Skin epidermis (tissue), 12 donors: Measurements from ENCODE around the gene DEF6.

ENCODE experiments used
- H3K27ac ChIP-seq, 21 experiments: fragments of 200-600 bp; sonication (generic) in 11 of 21; one replicate each; pipeline ENCODE4 v1.5.0; 2020; ENCODE audit warnings: mild to moderate bottlenecking in 3 of 21, inconsistent platforms in 2 of 21, moderate library complexity in 2 of 21
- H3K4me3 ChIP-seq, 7 experiments: fragments of 200-600 bp; sonication (generic) in 2 of 7; one replicate each; pipeline ENCODE4 v1.5.0; 2020; ENCODE audit warnings: inconsistent platforms in 2 of 7, mild to moderate bottlenecking in 2 of 7, moderate library complexity in 1 of 7

DEF6 gene, protein sequence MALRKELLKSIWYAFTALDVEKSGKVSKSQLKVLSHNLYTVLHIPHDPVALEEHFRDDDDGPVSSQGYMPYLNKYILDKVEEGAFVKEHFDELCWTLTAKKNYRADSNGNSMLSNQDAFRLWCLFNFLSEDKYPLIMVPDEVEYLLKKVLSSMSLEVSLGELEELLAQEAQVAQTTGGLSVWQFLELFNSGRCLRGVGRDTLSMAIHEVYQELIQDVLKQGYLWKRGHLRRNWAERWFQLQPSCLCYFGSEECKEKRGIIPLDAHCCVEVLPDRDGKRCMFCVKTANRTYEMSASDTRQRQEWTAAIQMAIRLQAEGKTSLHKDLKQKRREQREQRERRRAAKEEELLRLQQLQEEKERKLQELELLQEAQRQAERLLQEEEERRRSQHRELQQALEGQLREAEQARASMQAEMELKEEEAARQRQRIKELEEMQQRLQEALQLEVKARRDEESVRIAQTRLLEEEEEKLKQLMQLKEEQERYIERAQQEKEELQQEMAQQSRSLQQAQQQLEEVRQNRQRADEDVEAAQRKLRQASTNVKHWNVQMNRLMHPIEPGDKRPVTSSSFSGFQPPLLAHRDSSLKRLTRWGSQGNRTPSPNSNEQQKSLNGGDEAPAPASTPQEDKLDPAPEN

DNA sequence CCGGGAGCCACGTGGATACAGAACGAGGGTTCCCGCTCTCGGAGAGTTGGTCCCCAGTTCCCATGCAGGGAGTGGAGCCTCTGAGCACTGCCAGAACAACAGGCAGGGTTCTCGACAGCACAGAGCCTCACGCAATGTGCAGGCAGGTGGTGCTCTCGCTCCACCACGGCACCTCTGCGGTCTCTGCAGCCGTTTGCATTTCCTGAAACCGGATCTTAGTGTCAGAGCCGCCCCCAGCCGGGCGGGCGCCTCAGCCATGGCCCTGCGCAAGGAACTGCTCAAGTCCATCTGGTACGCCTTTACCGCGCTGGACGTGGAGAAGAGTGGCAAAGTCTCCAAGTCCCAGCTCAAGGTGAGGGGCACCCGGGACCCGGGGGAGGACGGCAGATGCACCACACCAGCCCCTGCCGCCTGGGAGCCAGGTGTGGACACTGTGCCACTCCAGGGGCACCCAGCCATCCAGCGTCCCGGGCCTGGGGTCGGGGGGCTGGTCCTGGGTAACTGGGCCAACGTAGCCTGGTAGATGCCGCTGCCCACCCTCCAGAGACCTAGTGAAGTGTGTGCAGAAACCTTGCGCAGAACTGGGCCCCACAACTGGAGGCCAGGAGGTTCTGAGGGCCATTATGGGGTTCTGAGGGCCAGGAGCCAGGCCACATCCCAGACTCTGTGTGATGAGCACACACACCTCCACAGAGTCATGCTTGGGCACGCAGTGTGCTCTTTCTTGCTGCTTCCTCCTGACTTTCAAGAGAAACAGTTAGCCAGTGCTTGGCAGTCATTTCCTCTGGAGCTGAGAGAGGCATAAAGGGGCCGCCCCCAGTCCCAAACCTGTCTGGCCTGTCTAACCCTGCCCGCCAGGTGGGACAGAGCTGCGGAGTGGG is at the start of gene DEF6:
Gene DEF6, plus strand, starts transcription at position 218 of the 881 bp plus-strand sequence. Its CDS starts 39 bp downstream, at position 257.
- Histone ChIP-seq H3K27ac (peak within 1 kb of the TSS in 20 of 21 experiments; percentile 66 to 99 (median 89)), H3K4me3 (peak within 1 kb of the TSS; percentile 43 to 68 (median 59))

DNA sequence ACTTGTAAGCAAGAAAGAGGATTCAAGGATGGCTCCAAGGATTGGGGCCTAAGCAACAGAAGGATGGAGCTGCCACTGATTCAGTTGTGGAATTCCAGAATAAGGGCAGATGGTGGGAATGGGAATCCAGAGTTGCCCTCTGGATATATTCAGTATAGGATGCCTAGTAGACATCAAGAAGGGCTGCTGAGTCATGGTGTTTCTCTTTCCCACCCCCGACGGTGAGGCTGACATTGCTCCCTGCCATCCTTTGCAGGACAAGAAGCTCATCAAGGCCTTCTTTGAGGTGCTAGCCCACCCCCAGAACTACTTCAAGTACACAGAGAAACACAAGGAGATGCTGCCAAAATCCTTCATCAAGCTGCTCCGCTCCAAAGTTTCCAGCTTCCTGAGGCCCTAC is 49.3 kb upstream of the DEF6 start:
- no peak overlapping the region for H3K4me3 ChIP-seq
- H3K27ac ChIP-seq = no peak overlapping the region

DNA sequence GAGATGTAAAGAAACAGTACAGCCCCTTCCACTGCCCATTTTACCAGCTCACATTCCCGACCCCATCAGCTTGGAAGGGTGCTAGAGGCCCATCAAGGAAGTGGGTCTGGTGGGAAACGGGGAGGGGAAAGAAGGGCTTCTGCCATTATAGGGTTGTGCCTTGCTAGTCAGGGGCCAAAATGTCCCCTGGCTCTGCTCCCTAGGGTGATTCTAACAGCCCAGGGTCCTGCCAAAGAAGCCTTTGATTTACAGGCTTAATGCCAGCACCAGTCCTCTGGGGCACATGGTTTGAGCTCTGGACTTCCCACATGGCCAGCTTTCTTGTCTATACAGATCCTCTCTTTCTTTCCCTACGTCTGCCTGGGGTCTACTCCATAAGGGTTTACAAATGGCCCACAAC is 48.7 kb upstream of the DEF6 start:
- H3K27ac ChIP-seq = no peak overlapping the region
- no peak overlapping the region for H3K4me3 ChIP-seq

DNA sequence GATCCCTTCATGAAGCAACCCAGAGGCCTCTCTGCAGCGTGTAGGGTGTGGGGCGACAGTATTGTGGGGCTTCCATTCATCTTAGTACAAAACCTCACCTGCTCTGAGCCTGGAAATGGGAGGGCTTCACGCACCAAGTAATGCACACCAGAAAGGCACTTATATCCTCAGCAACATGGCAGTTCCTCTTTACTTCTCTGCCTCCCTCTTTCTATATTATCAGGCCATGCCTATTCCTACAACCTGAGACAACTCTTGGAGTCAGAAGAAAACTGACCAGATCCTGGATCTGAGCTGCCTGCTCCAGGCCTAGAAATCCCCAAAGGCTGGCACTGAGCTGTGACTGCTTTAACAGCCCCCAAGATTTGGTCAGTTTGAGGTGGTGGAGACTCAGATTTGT is 45.7 kb upstream of the DEF6 start:
- Histone ChIP-seq H3K27ac (no peak overlapping the region), H3K4me3 (no peak overlapping the region)

DNA sequence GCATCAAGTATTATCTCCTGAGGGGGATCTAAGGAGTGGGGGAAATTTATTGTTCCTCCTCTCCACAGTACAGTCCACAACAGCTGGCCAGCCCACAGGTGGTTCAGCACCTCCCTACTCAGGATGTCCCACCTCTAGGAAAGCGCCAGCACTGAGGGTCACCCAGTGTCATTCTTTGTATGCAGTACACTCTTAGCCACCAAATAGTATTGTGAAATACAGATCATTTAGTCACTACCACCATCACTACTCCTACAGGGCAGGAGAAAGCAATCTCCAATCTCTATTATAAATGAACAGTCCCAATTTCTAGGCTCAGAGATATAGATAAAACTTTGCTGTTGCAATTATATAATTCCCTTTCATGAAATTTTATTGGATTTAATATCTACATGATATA is 44.4 kb upstream of the DEF6 start:
- H3K4me3 ChIP-seq = no peak overlapping the region
- no peak overlapping the region for H3K27ac ChIP-seq

DNA sequence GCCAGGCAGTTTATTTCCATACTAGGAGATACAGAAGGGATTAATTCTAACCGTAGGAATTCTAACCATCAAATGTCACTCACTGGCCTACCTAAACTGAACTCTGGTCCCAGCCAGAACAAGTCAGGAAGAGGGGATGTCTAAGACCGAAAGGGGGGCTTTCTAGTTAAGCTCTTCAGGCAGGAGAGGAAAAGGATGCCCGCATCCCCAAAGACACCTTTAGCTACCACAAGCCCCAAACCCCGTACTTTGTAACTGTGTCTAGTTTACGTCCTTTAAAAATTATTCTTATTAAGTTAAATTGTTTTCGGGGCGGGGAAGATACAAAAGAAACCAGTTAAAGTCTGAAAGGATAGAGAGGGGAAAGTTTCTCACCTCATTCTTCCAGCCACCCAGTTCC is 39.3 kb upstream of the DEF6 start:
- H3K27ac ChIP-seq = peak overlapping the region in 13 of 21 experiments; percentile 90 to 99 (median 96)
- H3K4me3 ChIP-seq = peak overlapping the region; percentile 65 to 94 (median 78)

DNA sequence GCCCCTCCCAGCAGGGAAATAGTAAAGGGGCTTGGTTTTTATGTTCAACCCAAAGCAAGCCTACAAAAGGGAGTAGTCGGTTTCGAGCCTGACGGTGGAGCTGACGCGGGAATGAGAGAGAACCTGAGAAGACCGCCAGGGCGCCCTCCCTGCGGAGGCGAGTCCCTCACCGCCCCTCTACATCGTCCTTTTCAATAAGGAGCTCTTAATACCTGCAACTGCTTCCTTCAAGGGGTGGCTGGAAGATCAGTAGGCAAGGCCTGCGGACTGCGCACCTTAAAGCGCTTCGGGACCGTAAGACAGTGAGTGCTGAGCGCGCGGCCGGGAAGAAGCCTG is 38.8 kb upstream of the DEF6 start:
- peak overlapping the region; percentile 65 to 94 (median 78) for H3K4me3 ChIP-seq
- peak overlapping the region in 20 of 21 experiments; percentile 84 to 99 (median 96) for H3K27ac ChIP-seq

DNA sequence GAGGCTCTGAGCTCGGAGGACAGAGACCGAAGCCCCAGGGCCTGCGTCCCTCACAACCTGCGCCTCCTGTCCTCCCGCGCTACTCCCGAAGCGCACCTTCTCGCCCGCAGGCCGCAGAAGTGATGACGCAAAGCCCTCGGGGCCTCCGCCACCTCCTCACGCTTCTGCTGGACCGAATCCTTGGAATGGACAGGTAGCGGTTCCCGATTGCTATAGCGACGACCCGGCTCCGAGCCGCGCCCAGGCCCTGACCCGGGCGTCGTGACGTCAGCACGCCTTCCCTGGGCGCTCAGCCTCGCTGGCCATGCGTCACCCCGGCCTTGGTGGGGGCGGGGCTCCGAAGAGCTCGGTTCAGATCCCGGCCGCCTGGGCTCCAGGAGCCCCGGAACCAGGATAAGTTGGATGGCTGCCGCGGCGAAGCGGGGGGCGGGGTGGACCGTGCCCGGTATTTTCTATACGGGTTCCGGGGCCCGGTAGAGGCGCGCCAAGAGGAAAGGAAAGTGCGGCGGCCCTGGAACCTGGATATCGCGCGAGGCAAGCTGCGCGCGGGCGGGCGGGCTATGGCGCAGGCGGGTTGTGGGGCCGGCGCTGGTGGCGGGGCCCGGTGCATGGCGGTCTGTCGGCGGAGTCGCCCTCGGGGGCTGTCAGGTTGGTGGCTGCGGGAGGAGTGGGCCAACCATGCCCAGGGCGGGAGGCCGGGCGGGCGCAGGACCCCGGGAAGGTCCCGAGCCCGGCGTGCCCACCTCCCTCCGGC is 38.2 kb upstream of the DEF6 start, which contains the start of gene ZNF76:
Gene ZNF76, plus strand, starts transcription at position 542 of the 754 bp plus-strand sequence. CDS start 21,417 bp downstream, outside the sequence.
- Histone ChIP-seq H3K4me3 (peak within 1 kb of the TSS; percentile 65 to 94 (median 78)), H3K27ac (peak within 1 kb of the TSS; percentile 84 to 99 (median 97))

DNA sequence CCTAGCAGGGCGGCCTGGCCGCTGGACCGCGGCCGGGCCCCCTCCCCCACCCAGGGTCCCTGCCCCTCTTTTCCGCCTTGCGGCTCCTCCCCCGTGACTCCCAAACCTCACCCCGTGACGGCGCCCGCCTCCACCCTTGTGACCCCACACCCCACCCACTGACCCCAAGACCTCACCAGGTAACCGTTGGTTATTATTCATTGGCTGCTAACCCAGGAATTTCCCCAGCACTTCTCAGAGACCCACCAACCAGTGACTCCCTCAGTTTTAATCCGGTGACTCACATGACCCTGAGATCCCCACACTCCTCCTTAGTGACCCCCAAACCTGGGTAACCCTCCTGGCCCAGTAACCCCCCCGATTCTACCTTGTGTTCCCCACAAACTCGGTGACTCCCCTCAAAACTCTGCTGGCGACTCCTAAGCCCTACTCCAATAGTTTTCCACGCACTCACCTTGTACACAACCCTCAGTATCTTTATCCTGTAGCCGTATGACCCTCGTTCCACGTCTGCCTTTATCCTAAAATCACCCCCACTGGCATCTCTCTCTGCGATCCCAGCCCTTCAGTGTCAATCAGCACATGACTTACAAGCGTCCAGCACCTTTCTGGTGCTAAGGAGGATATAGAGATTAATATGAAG is 37.5 kb upstream of the DEF6 start:
- Histone ChIP-seq H3K4me3 (peak overlapping the region; percentile 65 to 94 (median 78)), H3K27ac (peak overlapping the region; percentile 84 to 99 (median 97))

DNA sequence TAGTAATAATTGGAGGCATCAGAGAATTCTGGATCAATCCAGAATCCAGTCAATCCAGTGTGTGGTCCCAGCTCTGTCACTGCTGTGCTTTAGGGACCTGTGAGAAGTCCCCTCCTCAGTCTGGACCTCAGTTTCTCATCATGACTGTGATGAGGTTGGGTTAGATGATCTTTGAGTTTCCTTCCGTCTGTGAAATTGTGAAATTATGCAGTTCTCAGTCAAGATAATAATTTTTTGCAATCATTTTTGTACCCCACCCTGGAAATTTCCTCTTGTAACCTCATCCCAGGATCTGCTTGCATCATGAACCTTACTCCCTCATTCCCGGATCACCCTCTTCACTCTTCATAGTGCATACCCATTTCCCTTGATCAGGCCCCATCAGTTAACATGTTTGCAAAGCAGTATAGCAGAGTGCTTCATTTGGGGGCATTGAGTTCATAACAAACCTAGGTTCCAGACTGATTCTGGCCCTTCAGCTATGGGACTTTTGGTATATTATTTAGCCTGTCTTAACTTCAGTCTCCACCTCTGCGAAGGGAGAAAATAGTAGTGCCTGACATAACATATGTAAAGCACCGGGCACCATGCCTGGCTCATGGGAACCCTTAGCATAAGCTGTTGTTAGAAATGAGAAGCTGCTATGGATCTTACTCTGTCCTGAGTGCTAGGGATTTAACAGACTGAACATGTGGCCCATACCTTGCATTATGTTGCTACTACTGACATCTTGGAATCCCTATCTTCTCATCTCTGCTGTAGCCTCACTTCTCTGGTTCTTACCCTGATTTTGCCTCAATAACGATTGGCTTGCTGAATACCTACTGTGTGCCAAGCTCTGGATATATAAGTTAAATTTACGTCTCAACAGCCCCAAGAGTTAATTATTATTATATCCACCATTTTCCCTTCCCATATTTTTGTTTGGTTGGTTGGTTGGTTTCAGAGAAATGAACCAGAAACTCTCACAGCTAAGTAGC is 36.7 kb upstream of the DEF6 start:
- Histone ChIP-seq H3K4me3 (peak overlapping the region in 4 of 7 experiments; percentile 75 to 91 (median 81)), H3K27ac (peak overlapping the region in 19 of 21 experiments; percentile 90 to 99 (median 98))

DNA sequence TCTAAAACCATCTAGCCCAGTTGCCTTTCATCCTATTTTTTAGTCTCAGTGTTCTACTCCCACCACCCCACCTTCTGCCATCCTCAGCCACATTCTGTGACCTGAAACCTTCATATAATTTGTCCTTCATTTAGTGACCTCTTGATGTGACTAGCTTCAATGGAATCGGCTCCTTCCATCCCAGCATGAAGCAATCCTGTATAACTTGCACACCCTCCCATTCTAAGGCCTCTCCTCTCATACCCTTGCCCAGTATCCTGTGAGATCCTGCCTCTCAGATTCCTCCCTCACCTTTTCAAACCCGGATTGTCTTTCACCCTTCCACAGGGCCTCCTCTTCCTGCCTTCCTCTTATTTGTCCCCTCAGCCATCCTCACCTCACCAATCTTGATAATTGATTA is 35.0 kb upstream of the DEF6 start:
- Histone ChIP-seq H3K4me3 (no peak overlapping the region), H3K27ac (peak overlapping the region in 3 of 21 experiments; percentile 11 to 96 (median 16))

DNA sequence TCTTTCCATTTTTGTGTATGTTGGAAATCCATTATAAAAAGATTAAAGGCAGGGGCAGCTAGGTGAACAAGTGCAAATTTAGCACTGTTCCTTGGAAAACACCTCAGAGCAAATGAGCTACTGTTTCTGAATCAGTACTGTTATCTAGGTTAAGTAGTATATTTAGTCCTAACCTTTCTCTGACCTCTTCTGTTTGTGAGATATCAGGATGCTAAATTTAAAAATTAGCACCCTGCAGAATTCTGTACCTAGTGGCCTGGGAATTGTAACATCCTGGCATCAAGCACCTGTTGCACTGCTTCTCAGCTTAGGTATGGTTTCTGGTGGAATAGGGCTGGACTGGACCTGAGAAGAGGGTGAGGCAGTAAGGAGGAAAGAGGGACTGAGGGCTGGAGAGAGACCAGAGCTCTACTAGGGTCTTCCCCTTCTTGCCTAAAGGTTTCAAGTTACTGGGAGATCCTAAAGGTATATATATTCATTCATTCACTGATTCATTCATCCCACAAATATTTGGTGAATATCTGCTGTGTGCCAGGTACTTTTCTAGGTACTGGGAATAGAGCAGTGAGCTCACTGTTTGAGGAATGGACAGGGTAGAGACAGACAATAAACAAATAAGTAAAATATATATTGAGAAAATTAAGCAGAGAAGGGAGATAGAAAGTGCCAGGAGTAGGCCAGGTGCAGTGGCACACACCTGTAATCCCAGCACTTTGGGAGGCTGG is 32.9 kb upstream of the DEF6 start:
- Histone ChIP-seq H3K27ac (no peak overlapping the region), H3K4me3 (no peak overlapping the region)

DNA sequence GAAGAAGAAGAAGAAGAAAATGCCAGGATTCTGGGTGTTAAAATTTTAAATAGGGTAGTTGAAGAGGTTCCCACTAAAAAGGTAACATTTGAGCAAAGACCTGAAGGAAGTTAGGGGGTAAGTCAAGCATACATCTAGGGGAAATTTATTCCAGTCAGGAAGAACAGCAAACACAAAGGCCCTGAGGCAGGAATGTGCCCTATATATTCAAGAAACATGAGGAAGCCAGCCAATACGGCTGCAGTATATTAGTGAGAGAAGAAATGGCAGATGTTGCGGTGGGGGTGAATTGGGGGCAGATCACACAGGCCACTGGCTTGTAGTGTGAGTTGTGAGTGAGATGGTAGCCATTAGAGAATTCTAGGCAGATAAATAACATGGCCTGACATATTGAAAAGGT is 32.1 kb upstream of the DEF6 start:
- H3K27ac ChIP-seq = no peak overlapping the region

DNA sequence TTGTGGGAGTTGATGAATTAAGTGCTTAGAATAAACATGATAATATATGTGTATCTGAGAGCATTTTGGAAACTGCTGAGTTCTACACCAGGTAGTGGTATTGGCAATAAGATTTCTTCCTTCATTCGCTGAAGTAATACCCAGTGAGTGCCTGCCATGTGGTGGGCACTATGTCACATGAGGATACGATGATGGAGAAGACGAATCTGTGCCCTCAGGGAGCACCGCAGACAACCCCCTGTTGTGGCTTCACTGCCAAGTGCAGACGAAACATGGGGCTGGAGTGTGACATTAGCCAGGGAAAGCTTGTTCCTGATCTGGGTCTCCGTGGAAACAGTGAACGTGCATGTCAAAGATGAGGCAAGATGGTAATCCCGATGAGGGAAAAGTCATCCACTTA is 30.2 kb upstream of the DEF6 start:
- Histone ChIP-seq H3K27ac (no peak overlapping the region), H3K4me3 (no peak overlapping the region)

More for the DNA sequence above, 32.1 kb upstream of the DEF6 start:
- no peak overlapping the region for H3K4me3 ChIP-seq

DNA sequence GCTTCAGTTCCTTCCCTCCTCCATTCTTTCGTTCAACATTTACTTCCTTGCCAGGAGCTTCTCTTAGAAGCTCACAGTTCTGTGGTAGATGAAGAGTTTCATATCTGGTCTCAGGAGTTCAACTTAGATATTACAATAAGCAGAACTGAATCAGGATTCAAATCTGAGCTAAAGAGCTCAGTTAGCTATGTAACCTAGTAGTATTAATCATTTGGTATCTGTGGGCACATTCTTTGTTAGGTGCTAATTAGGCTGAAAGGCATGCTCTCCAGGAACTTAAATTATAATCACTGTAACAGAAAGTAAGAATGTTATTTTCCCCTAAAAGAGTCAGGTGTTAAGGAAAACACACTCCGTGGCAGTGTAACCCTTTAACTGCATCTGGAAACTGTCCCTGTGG is 29.7 kb upstream of the DEF6 start:
- Histone ChIP-seq H3K27ac (no peak overlapping the region), H3K4me3 (no peak overlapping the region)

DNA sequence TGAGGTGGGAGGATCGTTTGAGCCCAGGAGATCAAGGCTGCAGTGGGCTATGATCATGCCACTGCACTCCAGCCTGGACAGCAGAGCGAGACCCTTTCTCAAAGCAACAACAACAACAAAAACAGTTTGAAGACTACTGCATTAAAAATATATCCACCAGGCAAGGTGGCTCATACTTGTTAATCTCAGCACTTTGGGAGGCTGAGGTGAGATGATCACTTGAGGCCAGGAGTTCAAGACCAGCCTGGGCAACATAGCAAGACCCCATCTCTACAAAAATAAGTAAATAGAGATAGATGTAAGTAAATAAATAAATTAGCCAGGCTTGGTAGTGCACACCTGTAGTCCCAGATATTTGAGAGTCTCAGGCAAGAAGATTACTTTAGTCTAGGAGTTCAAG is 25.6 kb upstream of the DEF6 start:
- Histone ChIP-seq H3K4me3 (no peak overlapping the region), H3K27ac (no peak overlapping the region)
